ENCODE data around the gene UMAD1.

- TF ChIP-seq, protein P1, sequence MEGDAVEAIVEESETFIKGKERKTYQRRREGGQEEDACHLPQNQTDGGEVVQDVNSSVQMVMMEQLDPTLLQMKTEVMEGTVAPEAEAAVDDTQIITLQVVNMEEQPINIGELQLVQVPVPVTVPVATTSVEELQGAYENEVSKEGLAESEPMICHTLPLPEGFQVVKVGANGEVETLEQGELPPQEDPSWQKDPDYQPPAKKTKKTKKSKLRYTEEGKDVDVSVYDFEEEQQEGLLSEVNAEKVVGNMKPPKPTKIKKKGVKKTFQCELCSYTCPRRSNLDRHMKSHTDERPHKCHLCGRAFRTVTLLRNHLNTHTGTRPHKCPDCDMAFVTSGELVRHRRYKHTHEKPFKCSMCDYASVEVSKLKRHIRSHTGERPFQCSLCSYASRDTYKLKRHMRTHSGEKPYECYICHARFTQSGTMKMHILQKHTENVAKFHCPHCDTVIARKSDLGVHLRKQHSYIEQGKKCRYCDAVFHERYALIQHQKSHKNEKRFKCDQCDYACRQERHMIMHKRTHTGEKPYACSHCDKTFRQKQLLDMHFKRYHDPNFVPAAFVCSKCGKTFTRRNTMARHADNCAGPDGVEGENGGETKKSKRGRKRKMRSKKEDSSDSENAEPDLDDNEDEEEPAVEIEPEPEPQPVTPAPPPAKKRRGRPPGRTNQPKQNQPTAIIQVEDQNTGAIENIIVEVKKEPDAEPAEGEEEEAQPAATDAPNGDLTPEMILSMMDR (IDR thresholded peaks at IDR 0.05; ENCODE audit: borderline replicate concordance, extremely low read depth, low read length, poor library complexity, severe bottlenecking) = no peak
- TF ChIP-seq EZH2 (IDR thresholded peaks at IDR 0.05; ENCODE audit: borderline replicate concordance, low read depth, low read length, severe bottlenecking) = no peak
These were observed 58.8 kb downstream of the UMAD1 start for GRCh38 chr7:7699380-7699779.

All from DND-41 (cell line).